ENCODE data around the gene SP3.

SP3 gene

DNA sequence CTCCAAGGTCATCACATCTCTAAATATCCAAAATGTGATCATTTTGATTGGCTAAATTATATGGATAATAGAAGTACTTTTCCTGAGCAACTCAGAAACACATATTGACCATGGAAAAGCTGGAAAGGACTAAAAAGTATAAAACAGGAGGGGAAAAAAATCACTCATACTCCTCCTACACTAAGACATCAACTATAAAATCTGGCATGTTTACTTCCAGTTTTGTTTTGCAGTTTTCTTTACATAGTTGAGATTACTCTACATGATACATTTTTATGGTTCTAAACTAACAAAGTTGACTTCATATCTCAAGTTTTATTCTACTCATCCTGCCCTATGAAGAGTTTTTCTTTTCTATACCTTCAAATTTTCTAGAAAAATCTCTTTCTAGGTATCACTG, 46.0 kb upstream of the SP3 start:
- TF ChIP-seq, protein P1, sequence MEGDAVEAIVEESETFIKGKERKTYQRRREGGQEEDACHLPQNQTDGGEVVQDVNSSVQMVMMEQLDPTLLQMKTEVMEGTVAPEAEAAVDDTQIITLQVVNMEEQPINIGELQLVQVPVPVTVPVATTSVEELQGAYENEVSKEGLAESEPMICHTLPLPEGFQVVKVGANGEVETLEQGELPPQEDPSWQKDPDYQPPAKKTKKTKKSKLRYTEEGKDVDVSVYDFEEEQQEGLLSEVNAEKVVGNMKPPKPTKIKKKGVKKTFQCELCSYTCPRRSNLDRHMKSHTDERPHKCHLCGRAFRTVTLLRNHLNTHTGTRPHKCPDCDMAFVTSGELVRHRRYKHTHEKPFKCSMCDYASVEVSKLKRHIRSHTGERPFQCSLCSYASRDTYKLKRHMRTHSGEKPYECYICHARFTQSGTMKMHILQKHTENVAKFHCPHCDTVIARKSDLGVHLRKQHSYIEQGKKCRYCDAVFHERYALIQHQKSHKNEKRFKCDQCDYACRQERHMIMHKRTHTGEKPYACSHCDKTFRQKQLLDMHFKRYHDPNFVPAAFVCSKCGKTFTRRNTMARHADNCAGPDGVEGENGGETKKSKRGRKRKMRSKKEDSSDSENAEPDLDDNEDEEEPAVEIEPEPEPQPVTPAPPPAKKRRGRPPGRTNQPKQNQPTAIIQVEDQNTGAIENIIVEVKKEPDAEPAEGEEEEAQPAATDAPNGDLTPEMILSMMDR (IDR thresholded peaks at IDR 0.05; ENCODE audit: control insufficient read depth, insufficient read depth, low read depth, low read length, missing control alignments): no peak
- H3K4me3 ChIP-seq (ENCODE audit: control insufficient read depth, low read depth, low read length): no peak overlapping the region
- DNase-seq (ENCODE audit: low read depth): no peak

DNA sequence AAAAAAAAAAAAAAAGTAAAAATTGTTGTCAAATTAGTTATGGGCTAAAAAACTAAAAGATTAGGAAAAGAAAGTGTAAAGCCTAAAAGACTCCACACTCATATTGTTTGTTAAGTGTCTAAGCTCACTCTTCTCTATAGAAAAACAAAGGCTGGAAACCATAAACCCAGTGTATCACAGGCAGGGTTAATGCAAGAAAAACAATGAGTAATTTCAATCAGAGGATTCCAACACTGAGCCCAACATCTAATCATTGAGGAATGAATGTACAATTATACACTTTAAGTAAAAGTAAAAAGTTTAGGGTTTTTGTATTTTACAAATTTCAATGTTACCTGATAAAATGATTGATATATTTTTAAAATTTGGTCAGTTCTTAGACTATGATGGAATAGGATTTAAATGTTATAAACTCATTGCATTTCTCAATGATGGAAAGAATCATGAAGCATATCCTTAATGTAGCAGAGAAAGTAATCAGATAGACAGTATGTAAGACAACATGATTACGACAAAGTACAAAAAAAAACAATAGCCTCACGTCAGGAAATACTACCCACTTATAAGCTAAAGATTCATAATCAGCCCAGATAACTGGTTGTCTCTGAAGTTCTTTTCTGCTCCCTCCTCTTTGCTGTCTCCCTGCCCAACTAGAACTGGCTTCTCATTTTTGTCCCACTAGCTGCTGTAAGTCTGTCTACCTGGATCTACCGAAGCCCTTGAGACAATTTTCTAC, 44.5 kb upstream of the SP3 start:
- no peak for DNase-seq (ENCODE audit: low read depth)
- TF ChIP-seq, protein P1 (IDR thresholded peaks at IDR 0.05; ENCODE audit: control insufficient read depth, insufficient read depth, low read depth, low read length, missing control alignments): no peak
- H3K4me3 ChIP-seq (ENCODE audit: control insufficient read depth, low read depth, low read length): no peak overlapping the region

DNA sequence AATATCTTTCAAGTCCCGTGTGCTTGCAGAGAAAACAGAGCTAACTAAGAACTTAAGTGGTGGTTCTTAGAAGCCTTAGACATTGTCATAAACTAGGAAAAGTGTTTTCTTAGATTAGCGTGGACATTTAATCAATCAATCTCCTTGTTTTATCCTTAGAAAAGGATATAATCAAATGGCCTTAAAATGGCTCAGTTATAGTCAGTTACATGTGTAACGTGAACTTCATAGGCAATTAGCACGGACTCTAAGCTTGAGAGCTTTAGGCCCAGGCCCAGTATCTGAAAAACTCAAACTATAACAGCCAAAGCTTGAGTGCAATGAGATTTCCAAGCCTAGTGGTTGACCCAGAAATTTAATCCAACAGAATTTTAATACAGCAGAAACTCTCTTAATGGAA, 43.5 kb upstream of the SP3 start:
- no peak for DNase-seq (ENCODE audit: low read depth)
- TF ChIP-seq, protein P1 (IDR thresholded peaks at IDR 0.05; ENCODE audit: control insufficient read depth, insufficient read depth, low read depth, low read length, missing control alignments): no peak

DNA sequence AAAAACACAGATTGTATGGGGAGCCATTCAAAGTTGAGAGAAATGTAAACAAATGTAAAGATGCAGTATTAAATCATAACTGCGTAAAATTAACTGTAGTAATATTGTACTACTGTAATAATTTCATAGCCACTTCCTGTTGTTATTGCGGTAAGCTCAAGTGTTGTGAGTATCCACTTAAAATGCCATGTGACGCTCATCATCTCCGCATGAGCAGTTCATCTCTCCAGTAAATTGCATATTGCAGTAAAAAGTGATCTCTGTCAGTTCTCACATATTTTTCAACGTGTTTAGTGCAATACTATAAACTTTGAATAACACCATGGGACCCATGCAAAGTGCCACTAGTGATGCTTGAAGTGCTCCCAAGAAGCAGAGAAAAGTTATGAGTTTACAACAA, 41.8 kb upstream of the SP3 start:
- TF ChIP-seq, protein P1 (IDR thresholded peaks at IDR 0.05; ENCODE audit: control insufficient read depth, insufficient read depth, low read depth, low read length, missing control alignments): no peak
- DNase-seq (ENCODE audit: low read depth): no peak
- H3K4me3 ChIP-seq (ENCODE audit: control insufficient read depth, low read depth, low read length): no peak overlapping the region

More for the DNA sequence above, 43.5 kb upstream of the SP3 start:
- H3K4me3 ChIP-seq (ENCODE audit: control insufficient read depth, low read depth, low read length): no peak overlapping the region

GRCh38 chr2:174005801-174006419, 40.7 kb upstream of the SP3 start:
- TF ChIP-seq, protein P1 (IDR thresholded peaks at IDR 0.05; ENCODE audit: control insufficient read depth, insufficient read depth, low read depth, low read length, missing control alignments): no peak
- no peak for DNase-seq (ENCODE audit: low read depth)
- H3K4me3 ChIP-seq (ENCODE audit: control insufficient read depth, low read depth, low read length): no peak overlapping the region

- TF ChIP-seq, protein P1 (IDR thresholded peaks at IDR 0.05; ENCODE audit: control insufficient read depth, insufficient read depth, low read depth, low read length, missing control alignments): no peak
- no peak overlapping the region for H3K4me3 ChIP-seq (ENCODE audit: control insufficient read depth, low read depth, low read length)
- DNase-seq (ENCODE audit: low read depth): no peak
Observed at GRCh38 chr2:174004905-174005605, 39.9 kb upstream of the SP3 start.
